ENCODE measurements around the gene KRTAP5-5. TPM values are rescaled to one million over a fixed set of nuclear protein-coding genes. Genes with fewer than 3 reads are reported as not detected.
"Not testable (repeated sequence)": the region's sequence is repeated elsewhere in the genome, so short reads cannot be mapped to it uniquely, and the experiment has no call there.

Gene KRTAP5-5
- total RNA-seq, 1 experiment from 2014 or later: not detected

DNA sequence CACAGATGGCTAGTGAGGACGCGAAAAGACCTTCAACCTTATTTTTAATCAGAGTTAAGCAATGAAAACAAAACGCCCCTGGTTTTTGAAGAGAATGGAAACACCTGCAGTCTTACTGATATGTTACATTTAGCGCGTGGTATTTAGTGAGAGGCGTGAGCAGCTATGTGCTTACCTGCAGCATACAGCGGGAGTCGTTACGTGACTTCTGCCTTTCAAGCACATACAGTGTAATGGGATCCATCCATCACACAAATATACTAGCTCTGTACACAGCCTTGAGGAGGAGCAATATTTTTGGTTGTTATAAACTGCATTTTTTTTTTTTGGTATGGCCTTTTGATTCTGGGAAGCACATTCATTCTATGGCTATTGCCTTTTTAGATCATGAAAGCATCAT, 36.9 kb upstream of the KRTAP5-5 start:
- Histone ChIP-seq H3K9ac (ENCODE audit: low read length) (no peak overlapping the region), H3K9me2 (replicated peaks; ENCODE audit: insufficient read depth, low read length) (no peaks in the 10 kb centered on the region), H3K36me3 (ENCODE audit: insufficient read depth, low read length) (no peaks in the 10 kb centered on the region), H2AFZ (ENCODE audit: low read length) (no peak overlapping the region), H3K79me2 (ENCODE audit: low read length) (no peaks in the 10 kb centered on the region), H4K20me1 (ENCODE audit: insufficient read depth, low read depth, low read length) (no peaks in the 10 kb centered on the region), H3K4me2 (ENCODE audit: low read depth, low read length, poor library complexity, severe bottlenecking) (no peak overlapping the region), H3K27me3 (ENCODE audit: low read length) (no peaks in the 10 kb centered on the region), H3K4me1 (ENCODE audit: low read length) (no peaks in the 10 kb centered on the region), H3K9me3 (ENCODE audit: low read length) (no peaks in the 10 kb centered on the region), H3K27ac (ENCODE audit: low read length) (no peak overlapping the region), H3K4me3 (ENCODE audit: low read length) (no peak overlapping the region)
- no peak for DNase-seq

DNA sequence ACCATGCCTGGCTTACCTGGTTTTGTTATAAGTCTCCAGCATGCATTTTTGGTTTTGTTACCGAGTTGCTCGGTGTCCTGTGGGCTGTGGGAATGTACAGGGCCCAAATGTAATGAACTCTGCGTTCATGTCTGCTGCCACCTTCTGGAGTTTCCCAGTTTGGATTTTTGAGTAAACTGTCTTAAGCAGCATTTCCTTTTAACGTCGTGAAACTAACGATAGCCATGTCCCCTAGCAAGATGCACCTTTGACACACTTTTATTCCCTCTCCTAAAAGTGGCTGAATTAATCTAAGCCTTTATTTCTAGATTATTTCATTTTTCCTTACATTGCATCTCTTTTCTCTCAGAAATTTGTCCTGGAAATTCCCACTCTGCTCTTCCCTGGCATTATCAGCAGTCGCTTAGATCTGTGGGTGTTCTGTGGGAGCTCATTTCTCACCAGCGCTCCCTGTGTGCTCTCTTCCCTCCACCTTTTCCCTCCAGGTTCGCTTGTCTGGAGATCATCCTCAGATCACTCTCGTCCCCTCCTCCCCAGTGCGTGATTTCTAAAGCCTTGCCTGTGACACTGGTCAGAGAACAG, 33.5 kb upstream of the KRTAP5-5 start:
- H3K27me3 ChIP-seq (ENCODE audit: low read length); H3K4me2 ChIP-seq (ENCODE audit: low read depth, low read length, poor library complexity, severe bottlenecking); H2AFZ ChIP-seq (ENCODE audit: low read length); H3K9me3 ChIP-seq (ENCODE audit: low read length); H3K9ac ChIP-seq (ENCODE audit: low read length); H3K79me2 ChIP-seq (ENCODE audit: low read length); H3K27ac ChIP-seq (ENCODE audit: low read length); H3K4me3 ChIP-seq (ENCODE audit: low read length); H4K20me1 ChIP-seq (ENCODE audit: insufficient read depth, low read depth, low read length); H3K9me2 ChIP-seq (replicated peaks; ENCODE audit: insufficient read depth, low read length); H3K36me3 ChIP-seq (ENCODE audit: insufficient read depth, low read length); DNase-seq; H3K4me1 ChIP-seq (ENCODE audit: low read length): not testable (repeated sequence)

- not testable (repeated sequence) for H3K27me3 ChIP-seq (ENCODE audit: low read length); DNase-seq; H3K4me3 ChIP-seq (ENCODE audit: low read length); H3K36me3 ChIP-seq (ENCODE audit: insufficient read depth, low read length); H3K4me2 ChIP-seq (ENCODE audit: low read depth, low read length, poor library complexity, severe bottlenecking); H3K9ac ChIP-seq (ENCODE audit: low read length); H3K79me2 ChIP-seq (ENCODE audit: low read length); H3K9me2 ChIP-seq (replicated peaks; ENCODE audit: insufficient read depth, low read length); H2AFZ ChIP-seq (ENCODE audit: low read length); H3K9me3 ChIP-seq (ENCODE audit: low read length); H3K27ac ChIP-seq (ENCODE audit: low read length); H4K20me1 ChIP-seq (ENCODE audit: insufficient read depth, low read depth, low read length)
- peaks cover 12% of the 10 kb centered on the region for H3K4me1 ChIP-seq (ENCODE audit: low read length)
Observed at GRCh38 chr11:1596576-1597121, 32.9 kb upstream of the KRTAP5-5 start.

DNA sequence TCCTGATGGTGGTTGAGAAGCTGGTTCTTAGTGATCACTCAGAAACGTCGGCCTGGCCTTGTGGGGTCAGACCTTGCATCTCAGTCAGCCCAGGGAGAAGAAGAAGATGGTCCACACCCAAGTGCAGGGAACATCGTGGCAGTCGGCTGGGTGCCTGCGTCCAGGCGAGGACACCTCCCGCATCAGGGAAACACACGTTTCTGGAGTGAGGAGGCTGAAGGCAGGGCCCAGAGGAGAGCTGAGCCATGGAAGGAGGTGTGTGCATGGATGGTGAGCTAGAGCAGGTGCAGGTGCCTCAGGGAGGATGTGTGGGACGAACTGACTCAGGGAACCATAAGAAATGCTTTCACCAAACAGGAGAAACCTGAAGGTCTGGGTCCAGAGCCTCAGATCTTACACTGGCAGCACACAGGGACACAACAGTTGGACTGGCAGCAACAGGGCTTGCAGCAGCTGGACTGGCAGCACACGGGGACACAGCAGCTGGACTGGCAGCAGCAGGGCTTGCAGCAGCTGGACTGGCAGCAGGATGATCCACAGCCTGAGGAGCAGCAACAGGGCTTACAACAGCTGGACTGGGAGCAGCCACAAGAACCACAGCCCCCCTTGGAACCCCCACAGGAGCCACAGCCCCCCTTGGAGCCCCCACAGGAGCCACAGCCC, 32.1 kb upstream of the KRTAP5-5 start:
- H4K20me1 ChIP-seq (ENCODE audit: insufficient read depth, low read depth, low read length): no peaks in the 10 kb centered on the region
- H3K9ac ChIP-seq (ENCODE audit: low read length): no peak overlapping the region
- no peaks in the 10 kb centered on the region for H3K36me3 ChIP-seq (ENCODE audit: insufficient read depth, low read length)
- no peak overlapping the region for H3K4me2 ChIP-seq (ENCODE audit: low read depth, low read length, poor library complexity, severe bottlenecking)
- H3K27me3 ChIP-seq (ENCODE audit: low read length): no peaks in the 10 kb centered on the region
- no peaks in the 10 kb centered on the region for H3K9me3 ChIP-seq (ENCODE audit: low read length)
- no peak for DNase-seq
- H3K27ac ChIP-seq (ENCODE audit: low read length): no peak overlapping the region
- no peak overlapping the region for H3K4me3 ChIP-seq (ENCODE audit: low read length)
- H2AFZ ChIP-seq (ENCODE audit: low read length): no peak overlapping the region
- H3K79me2 ChIP-seq (ENCODE audit: low read length): no peaks in the 10 kb centered on the region
- no peaks in the 10 kb centered on the region for H3K9me2 ChIP-seq (replicated peaks; ENCODE audit: insufficient read depth, low read length)
- peaks cover 17% of the 10 kb centered on the region for H3K4me1 ChIP-seq (ENCODE audit: low read length)

GRCh38 chr11:1597994-1598380, 31.6 kb upstream of the KRTAP5-5 start, which contains the start of gene KRTAP5-2:
Gene KRTAP5-2, minus strand, starts transcription at chr11:1598294. Its CDS starts 44 bp downstream, at chr11:1598250.
- H3K9me2 ChIP-seq (replicated peaks; ENCODE audit: insufficient read depth, low read length): no peaks in the 10 kb centered on the region
- peaks cover 17% of the 10 kb centered on the region for H3K4me1 ChIP-seq (ENCODE audit: low read length)
- no peaks in the 10 kb centered on the region for H3K27me3 ChIP-seq (ENCODE audit: low read length)
- no peak within 1 kb of the TSS for H3K27ac ChIP-seq (ENCODE audit: low read length)
- no peaks in the 10 kb centered on the region for H3K9me3 ChIP-seq (ENCODE audit: low read length)
- no peak for DNase-seq
- no peak within 1 kb of the TSS for H2AFZ ChIP-seq (ENCODE audit: low read length)
- no peaks in the 10 kb centered on the region for H3K36me3 ChIP-seq (ENCODE audit: insufficient read depth, low read length)
- no peaks in the 10 kb centered on the region for H4K20me1 ChIP-seq (ENCODE audit: insufficient read depth, low read depth, low read length)
- no peak within 1 kb of the TSS for H3K4me2 ChIP-seq (ENCODE audit: low read depth, low read length, poor library complexity, severe bottlenecking)
- no peak within 1 kb of the TSS for H3K4me3 ChIP-seq (ENCODE audit: low read length)
- no peaks in the 10 kb centered on the region for H3K79me2 ChIP-seq (ENCODE audit: low read length)
- H3K9ac ChIP-seq (ENCODE audit: low read length): no peak within 1 kb of the TSS

- H3K4me3 ChIP-seq (ENCODE audit: low read length); H3K27me3 ChIP-seq (ENCODE audit: low read length); H3K79me2 ChIP-seq (ENCODE audit: low read length); H3K9ac ChIP-seq (ENCODE audit: low read length); DNase-seq; H3K4me2 ChIP-seq (ENCODE audit: low read depth, low read length, poor library complexity, severe bottlenecking); H4K20me1 ChIP-seq (ENCODE audit: insufficient read depth, low read depth, low read length); H2AFZ ChIP-seq (ENCODE audit: low read length); H3K9me3 ChIP-seq (ENCODE audit: low read length); H3K27ac ChIP-seq (ENCODE audit: low read length); H3K9me2 ChIP-seq (replicated peaks; ENCODE audit: insufficient read depth, low read length); H3K36me3 ChIP-seq (ENCODE audit: insufficient read depth, low read length): not testable (repeated sequence)
- H3K4me1 ChIP-seq (ENCODE audit: low read length): peaks cover 17% of the 10 kb centered on the region
Observed at GRCh38 chr11:1598406-1598805, 31.2 kb upstream of the KRTAP5-5 start.

DNA sequence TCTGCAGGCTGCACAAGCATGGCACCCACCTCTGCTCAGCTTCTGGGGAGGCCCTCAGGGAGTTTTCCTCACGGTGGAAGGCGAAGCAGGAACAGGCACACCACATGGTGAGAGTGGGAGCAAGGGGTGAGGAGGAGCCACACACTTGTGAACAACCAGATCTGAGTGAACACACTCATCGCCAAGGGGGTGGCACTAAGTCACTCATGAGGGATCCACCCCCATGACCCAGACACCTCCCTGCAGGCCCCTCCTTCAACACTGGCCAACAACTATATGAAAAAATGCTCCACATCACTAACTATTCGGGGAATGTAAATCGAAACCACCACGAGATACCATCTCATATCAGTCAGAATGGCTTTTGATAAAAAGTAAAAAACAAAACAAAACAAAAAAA, 30.8 kb upstream of the KRTAP5-5 start:
- Histone ChIP-seq H4K20me1 (ENCODE audit: insufficient read depth, low read depth, low read length) (no peaks in the 10 kb centered on the region), H2AFZ (ENCODE audit: low read length) (no peak overlapping the region)

DNA sequence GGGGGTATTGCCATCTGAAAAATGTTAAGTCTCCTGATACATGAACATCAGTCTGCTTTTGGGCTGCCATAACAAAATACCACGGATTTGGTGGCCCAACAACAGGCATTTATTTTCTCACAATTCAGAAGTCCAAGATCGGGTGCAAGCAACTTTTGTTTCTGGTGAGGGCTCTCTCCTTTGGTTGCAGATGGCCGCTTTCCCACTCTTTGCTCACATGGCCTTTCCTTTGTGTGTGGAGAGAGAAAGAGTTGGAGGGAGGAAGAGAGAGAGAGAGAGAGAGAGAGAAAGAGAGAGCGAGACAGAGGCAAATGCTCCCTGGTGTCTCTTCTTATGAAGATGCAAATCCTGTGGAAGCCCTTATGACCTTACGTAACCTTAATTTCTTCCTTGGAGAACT, 28.9 kb upstream of the KRTAP5-5 start:
- H3K9me2 ChIP-seq (replicated peaks; ENCODE audit: insufficient read depth, low read length): no peaks in the 10 kb centered on the region
- peaks cover 17% of the 10 kb centered on the region for H3K4me1 ChIP-seq (ENCODE audit: low read length)
- DNase-seq: no peak
- no peaks in the 10 kb centered on the region for H3K9me3 ChIP-seq (ENCODE audit: low read length)
- H3K27me3 ChIP-seq (ENCODE audit: low read length): no peaks in the 10 kb centered on the region
- H4K20me1 ChIP-seq (ENCODE audit: insufficient read depth, low read depth, low read length): no peaks in the 10 kb centered on the region
- H2AFZ ChIP-seq (ENCODE audit: low read length): no peak overlapping the region
- H3K4me2 ChIP-seq (ENCODE audit: low read depth, low read length, poor library complexity, severe bottlenecking): no peak overlapping the region
- H3K79me2 ChIP-seq (ENCODE audit: low read length): no peaks in the 10 kb centered on the region
- no peak overlapping the region for H3K4me3 ChIP-seq (ENCODE audit: low read length)
- H3K36me3 ChIP-seq (ENCODE audit: insufficient read depth, low read length): no peaks in the 10 kb centered on the region
- H3K27ac ChIP-seq (ENCODE audit: low read length): no peak overlapping the region
- no peak overlapping the region for H3K9ac ChIP-seq (ENCODE audit: low read length)

More for the DNA sequence above, 30.8 kb upstream of the KRTAP5-5 start:
- Histone ChIP-seq H3K27ac (ENCODE audit: low read length) (no peak overlapping the region), H3K9me3 (ENCODE audit: low read length) (no peaks in the 10 kb centered on the region), H3K4me3 (ENCODE audit: low read length) (no peak overlapping the region), H3K79me2 (ENCODE audit: low read length) (no peaks in the 10 kb centered on the region), H3K4me1 (ENCODE audit: low read length) (peaks cover 17% of the 10 kb centered on the region), H3K4me2 (ENCODE audit: low read depth, low read length, poor library complexity, severe bottlenecking) (no peak overlapping the region), H3K9me2 (replicated peaks; ENCODE audit: insufficient read depth, low read length) (no peaks in the 10 kb centered on the region), H3K36me3 (ENCODE audit: insufficient read depth, low read length) (no peaks in the 10 kb centered on the region), H3K9ac (ENCODE audit: low read length) (no peak overlapping the region), H3K27me3 (ENCODE audit: low read length) (no peaks in the 10 kb centered on the region)
- no peak for DNase-seq

Measured in Karpas-422 (cell line).